ENCODE results near the gene GSTM4. TPM values are rescaled to one million over a fixed set of nuclear protein-coding genes. Genes with fewer than 3 reads are reported as not detected.
"Not testable (repeated sequence)": the region's sequence is repeated elsewhere in the genome, so short reads cannot be mapped to it uniquely, and the experiment has no call there.

The GSTM4 gene
- polyA plus RNA-seq, 1 donor from 2014 or later = 0.71 TPM

DNA sequence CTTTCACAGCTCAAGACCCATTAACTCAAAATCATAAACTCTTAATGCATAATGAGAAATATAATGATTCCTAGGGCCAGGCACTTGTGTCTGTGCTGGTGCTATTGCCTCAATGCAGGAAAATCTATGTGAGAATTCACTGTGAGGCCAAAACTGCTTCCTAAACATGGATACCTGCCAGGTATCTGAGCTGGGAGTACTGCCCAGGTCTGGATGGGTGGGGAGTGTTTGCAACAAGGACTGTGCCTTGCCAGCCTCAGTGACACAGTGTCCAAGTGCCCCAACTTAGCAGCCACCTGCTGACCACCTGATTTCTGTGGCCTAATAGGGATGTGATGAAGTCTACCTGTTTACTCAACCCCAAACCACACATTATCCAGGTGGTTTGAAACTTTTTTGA, 53.9 kb downstream of the GSTM4 start:
- not testable (repeated sequence) for H3K4me3 ChIP-seq (ENCODE audit: low read length); H3K27ac ChIP-seq (ENCODE audit: low read length); H3K9me3 ChIP-seq (ENCODE audit: low read length); H3F3A ChIP-seq (ENCODE audit: insufficient read depth, low read length, poor library complexity, severe bottlenecking); H3K36me3 ChIP-seq (ENCODE audit: insufficient read depth, low read length); H4K20me1 ChIP-seq (ENCODE audit: insufficient read depth); H3K9me2 ChIP-seq (ENCODE audit: insufficient read depth, low read length); H2AFZ ChIP-seq (ENCODE audit: low read depth, low read length); H3K9ac ChIP-seq (ENCODE audit: low read length); H3K27me3 ChIP-seq (ENCODE audit: insufficient read depth, low read depth, low read length); H3K4me2 ChIP-seq (ENCODE audit: low read length); H3K79me2 ChIP-seq (replicated peaks; ENCODE audit: insufficient read depth, low read length)

Other genes starting within 250 kb of the GSTM4 start
- gene PSMA5, start 229.7 kb upstream of the GSTM4 start, polyA plus RNA-seq = 98.8 and 99.8 TPM in 2 replicates
- gene SYPL2, start 189.6 kb upstream of the GSTM4 start, polyA plus RNA-seq = not detected in 2 replicates
- 14.3 and 16.9 TPM in 2 replicates for gene ATXN7L2, start 172.2 kb upstream of the GSTM4 start, polyA plus RNA-seq
- 7.2 and 9.2 TPM in 2 replicates for gene CYB561D1, start 162.0 kb upstream of the GSTM4 start, polyA plus RNA-seq
- gene AMIGO1, start 146.4 kb upstream of the GSTM4 start, polyA plus RNA-seq = 12.0 and 12.6 TPM in 2 replicates
- 9.7 and 13.2 TPM in 2 replicates for gene GPR61, start 116.2 kb upstream of the GSTM4 start, polyA plus RNA-seq
- 10.6 and 10.9 TPM in 2 replicates for gene GNAI3, start 107.5 kb upstream of the GSTM4 start, polyA plus RNA-seq
- gene GNAT2, start 36.5 kb upstream of the GSTM4 start, polyA plus RNA-seq = 1.5 TPM in 1 of 2 replicates, not detected in the other
- gene AMPD2, start 36.3 kb upstream of the GSTM4 start, polyA plus RNA-seq = 104 and 111 TPM in 2 replicates
- 6.8 and 10.2 TPM in 2 replicates for gene GSTM2, start 12.0 kb downstream of the GSTM4 start, polyA plus RNA-seq
- not detected in 2 replicates for gene GSTM1, start 31.7 kb downstream of the GSTM4 start, polyA plus RNA-seq
- not detected in 2 replicates for gene GSTM5, start 56.2 kb downstream of the GSTM4 start, polyA plus RNA-seq
- gene GSTM3, start 84.9 kb downstream of the GSTM4 start, polyA plus RNA-seq = 150 and 195 TPM in 2 replicates
- not detected in 2 replicates for gene EPS8L3, start 107.8 kb downstream of the GSTM4 start, polyA plus RNA-seq